DMS114 treated with DMSO at 0.1 percent for 48 hours (cell line): ENCODE data around the gene LPCAT3.

Experiments
- DNase-seq: peaks from one replicate; lab custom pipeline; 2025; ENCODE audit not compliant: unreplicated experiment; lab: John Stamatoyannopoulos, UW

LPCAT3 gene

DNA sequence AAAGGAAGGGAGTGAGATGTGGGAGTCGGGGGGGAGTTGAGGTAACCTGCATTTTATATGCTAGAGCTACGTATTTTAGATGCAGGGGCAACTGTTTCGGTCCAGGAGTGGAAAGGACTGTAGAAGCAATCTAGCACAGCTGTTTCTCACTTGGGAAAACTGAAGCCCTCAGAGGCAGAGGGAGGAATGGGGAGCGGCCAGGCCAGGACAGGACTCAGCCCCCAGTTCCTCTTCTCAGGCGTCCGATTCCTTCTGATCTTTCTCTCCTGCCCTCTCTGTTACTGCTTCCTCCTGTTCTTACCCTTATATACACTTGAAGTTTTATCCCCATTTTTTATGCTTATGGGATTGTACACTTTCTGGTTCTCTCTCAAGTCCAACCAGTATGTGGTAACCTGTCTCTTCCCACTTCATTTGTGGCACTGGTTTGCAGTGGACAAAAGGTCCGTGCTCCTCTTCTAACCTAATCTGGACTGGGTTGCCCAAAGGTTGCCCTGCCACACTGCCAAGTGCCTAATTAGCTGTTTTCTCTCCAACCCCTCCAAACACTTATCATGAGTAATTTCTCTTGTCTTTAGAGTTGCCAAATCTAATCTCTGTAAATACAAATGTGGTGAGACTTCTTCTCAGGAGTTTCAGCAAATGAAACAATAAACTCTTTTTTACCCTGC lies 16.2 kb downstream of the LPCAT3 start:
- no peak for DNase-seq

DNA sequence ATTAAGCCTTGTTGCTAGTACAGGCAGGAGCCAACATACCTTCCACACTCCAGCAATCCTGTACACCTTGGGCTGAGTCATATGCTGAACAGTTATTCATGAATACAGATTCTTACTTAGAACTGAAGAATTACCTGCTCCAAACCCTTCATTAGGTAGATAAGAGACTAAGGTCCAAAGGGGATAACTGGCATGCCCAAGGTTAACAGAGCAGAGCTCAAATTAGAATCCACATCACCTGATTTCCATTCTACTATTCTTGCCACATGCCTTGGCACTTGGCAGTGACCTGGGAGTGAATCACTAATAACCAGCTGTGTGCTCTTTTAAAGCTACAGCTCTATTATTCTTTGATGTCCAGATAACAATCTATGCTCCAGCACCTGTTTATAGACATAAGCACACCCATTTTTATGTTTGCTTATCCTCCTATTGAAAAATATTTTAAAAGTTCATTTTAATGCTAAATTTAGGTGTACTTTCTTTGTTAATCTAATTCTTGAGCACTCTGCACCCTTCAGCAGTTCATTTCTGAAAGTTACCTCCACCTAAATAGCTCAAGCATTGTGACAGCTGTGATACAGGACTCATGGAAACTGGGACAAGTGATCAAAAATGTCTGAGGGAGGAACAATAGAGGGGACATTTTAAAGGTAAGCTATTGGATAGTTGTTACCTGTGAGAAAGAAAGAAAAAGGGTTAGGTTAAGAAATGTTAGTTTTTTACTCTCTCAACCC lies 19.4 kb downstream of the LPCAT3 start:
- DNase-seq, result no peak

- DNase-seq, result no peak
Observed at GRCh38 chr12:6996040-6996441, 22.2 kb downstream of the LPCAT3 start.

DNA sequence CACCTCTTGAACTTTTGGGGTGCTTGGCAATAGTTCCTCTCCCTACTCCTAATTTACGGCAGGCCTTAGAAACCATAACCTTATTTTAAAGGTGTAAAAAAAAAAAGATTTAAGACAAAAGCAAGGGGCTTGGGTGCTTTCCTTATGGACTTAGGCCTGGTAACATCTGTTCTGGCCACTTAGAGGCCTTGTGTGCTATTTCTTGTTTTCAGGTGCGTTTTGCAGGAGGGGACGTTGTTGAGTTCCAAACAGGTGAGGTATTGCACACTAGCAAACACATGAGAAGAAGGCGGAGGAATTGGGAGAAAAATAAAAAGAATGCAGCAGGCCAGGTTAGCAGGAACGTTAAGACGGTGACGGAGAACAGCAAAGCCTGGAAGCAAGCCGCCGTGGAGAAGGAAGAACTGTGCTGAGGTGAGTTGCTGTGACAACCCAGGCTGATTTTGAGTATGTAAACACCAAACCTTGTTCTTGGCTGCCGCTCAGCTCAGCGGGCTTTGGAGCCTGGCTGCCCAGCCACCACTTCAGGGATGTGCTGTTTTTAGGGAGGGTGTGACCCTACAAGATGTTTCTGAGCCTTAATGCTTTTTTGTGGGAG lies 30.2 kb downstream of the LPCAT3 start:
- DNase-seq, result no peak

- no peak for DNase-seq
Observed at GRCh38 chr12:6982532-6982931, 35.7 kb downstream of the LPCAT3 start.

DNA sequence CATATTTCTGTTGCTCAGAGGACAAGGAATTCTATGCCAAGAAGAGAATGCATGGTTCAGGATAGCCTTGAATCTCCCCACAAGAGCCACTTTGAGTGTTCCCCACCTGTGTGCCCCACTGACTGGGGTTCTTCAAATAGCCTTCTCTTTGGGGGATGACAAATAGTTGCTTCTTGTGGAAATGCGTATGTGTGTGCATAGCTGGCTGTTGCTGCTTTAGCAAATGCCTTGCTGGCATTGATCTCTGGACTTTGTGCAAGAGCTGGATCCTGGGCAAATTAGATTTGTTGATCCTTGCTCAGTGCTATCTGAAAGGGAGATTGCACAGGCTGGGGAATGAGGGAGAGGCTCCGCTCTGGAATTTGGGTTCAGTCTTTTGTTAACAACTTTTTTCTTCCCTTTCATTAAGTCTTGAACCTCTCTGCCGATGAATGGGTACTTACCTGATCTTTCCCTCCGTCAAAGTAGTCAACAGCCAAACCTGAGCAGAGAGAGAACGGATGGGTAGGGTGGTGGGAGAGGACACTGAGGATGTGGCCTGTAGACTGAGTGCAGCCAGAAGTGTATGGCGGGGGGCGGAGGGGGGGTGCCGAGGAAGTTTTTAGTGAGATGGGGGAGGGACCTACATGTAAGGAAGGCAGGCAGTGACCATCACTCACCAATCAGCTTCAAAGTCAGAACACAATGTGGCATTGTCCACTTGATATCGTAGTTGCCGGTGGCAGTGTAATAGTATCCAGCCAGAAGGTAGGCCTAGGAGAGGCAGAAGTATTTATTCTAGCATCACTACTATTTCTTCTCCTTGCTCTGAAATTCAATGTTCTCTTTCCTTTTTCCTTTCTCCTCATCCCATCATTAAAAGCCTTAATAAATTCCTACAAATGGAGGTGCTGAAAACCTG lies 36.9 kb downstream of the LPCAT3 start:
- DNase-seq, result no peak

DNA sequence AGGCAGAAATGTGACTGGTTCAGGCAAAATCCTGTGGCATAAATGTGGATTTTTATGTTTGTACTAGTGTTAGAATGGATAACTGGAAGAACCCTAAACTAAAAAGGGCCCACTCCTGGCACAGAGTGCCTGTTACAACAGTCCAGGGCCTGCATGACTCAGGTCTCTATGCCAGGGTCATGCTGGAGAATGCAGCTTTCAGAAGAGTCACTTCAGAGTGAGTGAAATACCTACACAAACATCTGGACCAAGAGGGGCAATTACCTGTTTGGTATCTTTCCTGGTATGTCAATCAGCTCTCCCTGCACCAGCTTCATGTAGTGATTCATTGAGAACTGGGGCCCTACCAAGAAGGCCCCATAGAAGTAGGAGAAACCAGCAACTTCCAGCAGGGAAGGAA lies 37.5 kb downstream of the LPCAT3 start:
- no peak for DNase-seq

GRCh38 chr12:6980075-6980474 lies 38.2 kb downstream of the LPCAT3 start:
- DNase-seq, result no peak

- DNase-seq, result no peak
Observed at GRCh38 chr12:6979453-6979852, 38.8 kb downstream of the LPCAT3 start.

DNA sequence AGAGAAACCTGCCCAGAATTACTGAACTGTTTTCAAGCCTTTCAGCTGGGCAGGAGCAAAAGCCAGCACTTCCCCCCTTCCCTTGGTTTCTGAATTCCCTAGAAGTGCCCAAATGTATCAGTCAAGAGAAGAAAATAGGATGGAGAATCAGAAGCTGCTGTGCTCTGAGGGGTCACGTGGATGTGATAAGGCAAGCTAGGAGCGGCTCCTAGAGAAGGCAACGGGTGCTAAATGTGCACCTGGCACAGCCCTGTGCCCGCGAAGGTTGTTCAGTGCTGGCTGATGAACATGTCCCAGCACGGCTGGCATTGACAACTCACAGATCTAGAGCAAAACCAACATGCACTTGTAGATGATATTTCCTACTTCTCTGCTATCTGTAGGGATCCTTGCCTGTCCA lies 39.3 kb downstream of the LPCAT3 start:
- DNase-seq, result no peak

- no peak for DNase-seq
Observed at GRCh38 chr12:6978611-6979011, 39.7 kb downstream of the LPCAT3 start.

DNA sequence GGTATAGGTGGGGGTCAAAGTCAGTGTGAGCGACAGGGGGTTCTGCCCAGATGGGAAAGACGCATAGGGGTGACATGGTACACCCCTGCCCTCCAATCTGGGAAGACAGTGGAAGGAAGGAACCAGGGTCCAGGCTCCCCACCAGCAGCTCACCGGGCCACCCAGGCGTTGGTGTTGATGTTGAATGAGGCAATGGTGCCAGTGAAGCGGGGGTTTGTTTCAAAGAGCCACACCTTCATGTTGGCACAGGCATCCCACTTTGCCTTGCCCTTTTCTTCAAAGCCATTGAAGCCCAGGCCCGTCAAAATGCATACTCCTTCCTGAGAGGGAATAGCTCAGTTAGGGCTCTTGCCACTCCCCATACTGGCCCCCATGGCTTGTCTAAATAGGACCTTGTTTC lies 40.1 kb downstream of the LPCAT3 start:
- no peak for DNase-seq

GRCh38 chr12:6977653-6978052 lies 40.6 kb downstream of the LPCAT3 start:
- DNase-seq, result no peak

GRCh38 chr12:6975297-6976032 lies 42.8 kb downstream of the LPCAT3 start:
- DNase-seq, result no peak

DNA sequence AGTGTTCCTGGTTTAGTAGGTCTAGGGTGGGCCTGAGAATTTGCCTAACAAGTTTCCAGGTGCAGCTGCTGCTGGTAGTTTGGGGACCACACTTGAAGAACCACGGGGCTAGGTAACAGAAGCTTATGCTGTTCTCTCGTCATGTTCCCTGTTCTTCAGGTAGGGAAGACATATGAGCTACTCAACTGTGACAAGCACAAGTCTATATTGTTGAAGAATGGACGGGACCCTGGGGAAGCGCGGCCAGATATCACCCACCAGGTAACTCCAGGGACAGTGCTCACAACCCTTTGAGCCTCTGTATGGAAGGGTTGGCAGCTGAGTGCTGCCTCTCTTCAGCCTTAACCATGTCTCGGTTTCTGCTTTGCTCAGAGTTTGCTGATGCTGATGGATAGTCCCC lies 44.1 kb downstream of the LPCAT3 start:
- DNase-seq, result no peak

DNA sequence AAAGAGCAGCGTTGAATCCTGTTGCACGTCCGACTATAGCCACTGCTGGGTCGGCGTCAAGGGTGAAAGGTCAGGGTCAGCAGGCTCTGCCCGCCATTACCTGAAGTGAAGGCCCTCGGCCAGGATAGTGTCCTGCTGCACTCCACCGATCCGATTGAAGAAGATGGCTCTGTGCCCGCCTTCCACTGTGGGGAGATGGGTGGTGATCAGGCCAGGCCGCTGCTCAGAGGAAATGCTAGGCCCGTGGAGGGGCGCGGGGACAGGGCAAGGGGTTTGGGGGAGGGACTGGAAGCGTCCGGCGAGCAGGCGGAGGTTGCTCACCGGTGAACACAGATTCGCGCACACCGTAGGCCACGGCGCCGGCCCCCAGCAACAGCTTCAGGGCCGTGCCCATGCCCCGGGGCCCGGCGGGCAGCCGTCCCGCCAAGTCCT lies 48.2 kb downstream of the LPCAT3 start:
- no peak for DNase-seq

GRCh38 chr12:6968426-6968825 lies 49.9 kb downstream of the LPCAT3 start:
- no peak for DNase-seq

DNA sequence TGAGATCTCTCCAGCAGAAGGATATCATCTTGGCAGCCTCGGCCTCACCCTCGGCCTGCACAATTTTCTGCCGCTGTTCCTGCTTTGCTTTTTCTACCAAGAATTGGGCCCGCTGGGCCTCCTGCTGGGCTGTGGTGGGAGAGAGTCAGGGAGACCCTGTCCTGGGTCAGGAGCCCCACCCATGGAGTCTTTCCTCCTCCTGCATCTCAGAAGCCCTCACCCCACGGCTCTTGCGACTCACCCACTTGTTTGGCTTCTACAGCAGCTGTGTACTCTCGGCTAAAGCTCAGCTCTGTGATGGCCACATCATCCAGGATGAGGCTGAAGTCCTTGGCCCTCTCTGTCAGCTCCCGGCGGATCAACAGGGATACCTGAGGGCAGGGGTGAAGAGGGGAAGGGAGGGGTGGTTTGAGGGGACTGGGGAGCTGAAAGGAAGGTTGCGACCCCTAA lies 50.6 kb downstream of the LPCAT3 start:
- DNase-seq, result no peak

- no peak for DNase-seq
Observed at GRCh38 chr12:6966351-6966750, 51.9 kb downstream of the LPCAT3 start.

DNA sequence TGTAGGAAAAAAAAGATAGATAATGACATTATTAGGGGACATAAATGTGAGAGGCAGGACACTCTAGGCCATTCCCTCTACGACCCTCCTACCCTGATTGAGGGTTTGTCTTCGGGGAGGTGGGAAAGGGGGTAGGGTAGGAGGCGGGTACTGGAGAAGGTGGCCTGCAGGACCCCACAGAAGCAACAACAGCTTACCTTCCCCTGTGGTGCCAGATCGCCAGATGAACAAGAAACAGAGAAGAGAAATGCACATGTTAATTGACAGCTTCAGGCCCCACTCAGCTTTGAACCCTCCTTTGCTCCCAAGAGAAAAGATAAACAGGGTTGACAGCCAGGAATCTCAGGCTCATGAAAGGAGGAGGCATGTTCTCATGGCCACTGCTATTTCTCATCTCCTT lies 52.6 kb downstream of the LPCAT3 start:
- DNase-seq, result no peak
